DMS53 treated with DMSO at 0.1 percent for 48 hours (cell line): ENCODE data around the gene TMEM200C.
"Not testable (repeated sequence)": the region's sequence is repeated elsewhere in the genome, so short reads cannot be mapped to it uniquely, and the experiment has no call there.

Experiments used
- DNase-seq: peaks from one replicate; lab custom pipeline; 2025; ENCODE audit not compliant: unreplicated experiment; lab: John Stamatoyannopoulos, UW

TMEM200C gene

GRCh38 chr18:5892823-5893431, 2.4 kb downstream of the TMEM200C start:
- no peak for DNase-seq

DNA sequence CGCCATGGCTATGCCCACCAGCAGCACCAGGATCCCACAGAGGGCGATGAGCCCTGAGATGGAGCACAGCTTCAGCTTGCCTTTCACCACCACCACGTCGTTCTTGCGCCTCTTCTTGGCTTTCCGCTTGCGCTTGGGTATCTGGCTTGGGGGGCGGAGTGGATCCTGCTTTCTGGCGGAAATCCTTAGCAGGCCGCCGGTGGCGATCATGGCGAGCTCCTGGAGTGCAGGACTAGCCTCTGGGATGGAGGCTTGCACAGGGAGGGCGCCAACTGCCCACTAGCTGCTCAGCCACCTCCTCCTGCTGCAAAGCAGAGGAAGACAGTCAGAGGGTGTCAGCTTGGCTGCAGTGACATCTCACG, 3.5 kb downstream of the TMEM200C start:
- DNase-seq, result no peak

DNA sequence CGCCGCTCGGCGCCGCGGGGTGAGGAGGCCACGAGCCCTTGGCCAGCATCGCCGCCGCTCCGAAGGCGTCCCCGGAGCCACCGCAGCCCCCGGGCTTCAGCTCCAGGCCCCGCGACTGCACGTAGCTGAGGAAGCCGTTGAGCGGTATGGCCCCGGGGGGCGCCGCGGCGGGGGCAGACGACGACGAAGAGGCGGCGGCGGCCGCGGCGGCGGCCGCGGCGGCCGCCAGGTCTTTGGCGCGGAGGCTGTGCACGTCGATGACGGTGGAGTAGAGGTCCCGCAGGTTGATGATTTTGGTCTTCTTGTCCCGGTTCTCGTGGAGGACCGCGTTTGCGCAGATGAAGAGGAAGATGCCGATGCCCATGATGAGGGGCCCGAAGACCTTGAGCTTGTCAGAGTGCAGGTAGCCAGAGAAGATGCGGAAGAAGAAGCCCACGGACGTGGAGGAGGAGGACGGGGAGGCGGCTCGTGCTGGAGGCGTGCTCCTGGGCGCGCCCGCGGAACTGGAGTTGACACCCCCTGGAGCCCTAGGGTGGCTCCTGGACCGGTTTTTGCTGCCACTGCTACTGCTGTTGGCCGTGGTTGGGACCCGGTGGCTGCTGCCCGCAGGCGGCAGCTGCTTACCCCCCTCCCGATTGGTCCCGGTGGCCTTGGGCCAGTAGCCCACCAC, 4.0 kb downstream of the TMEM200C start:
- no peak for DNase-seq

DNA sequence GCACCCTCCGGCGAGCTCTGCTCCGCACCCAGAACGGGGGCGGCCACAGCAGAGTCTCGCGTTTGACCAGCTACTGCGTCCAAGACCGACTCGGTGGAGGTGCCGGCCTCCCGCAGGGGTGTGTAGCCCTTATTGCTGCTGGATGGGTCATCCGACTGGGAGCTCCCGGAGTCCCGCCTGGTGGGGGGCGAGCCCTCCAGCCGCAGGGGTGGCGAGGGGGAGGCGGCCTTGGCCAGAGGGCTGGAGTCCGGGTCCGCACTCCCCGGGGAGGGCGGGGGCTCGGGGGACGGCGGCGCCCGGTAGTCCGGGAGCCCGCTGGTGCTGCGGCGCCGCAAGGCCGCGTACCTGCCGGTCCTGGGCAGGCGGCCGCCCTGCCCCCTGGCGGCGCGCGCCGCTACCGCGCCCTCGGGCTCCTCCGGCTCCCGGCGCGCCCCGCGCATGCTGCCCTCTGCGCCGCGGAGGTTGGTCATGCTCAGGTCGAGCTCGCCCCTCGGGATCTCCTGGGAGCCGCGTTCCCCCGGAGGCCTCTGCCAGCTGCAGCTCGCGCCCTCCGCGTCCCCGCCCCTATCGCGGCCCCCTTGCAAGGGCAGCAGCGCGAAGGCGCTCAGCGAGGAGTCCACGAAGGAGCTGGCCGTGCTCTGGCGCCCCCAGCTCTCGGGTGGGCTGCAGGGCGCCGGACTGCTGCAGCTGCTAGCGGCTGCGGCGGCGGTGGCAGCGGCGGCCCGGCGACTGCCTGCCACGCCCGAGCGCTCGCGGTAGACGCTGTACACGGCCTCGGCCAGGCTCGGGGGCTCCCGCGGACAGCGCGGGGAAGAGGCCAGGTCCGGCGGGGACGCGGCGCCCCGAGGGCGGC, 4.8 kb downstream of the TMEM200C start:
- DNase-seq, result peak; percentile 86

- no peak for DNase-seq
These were observed 10.0 kb downstream of the TMEM200C start for GRCh38 chr18:5885361-5885760.

DNA sequence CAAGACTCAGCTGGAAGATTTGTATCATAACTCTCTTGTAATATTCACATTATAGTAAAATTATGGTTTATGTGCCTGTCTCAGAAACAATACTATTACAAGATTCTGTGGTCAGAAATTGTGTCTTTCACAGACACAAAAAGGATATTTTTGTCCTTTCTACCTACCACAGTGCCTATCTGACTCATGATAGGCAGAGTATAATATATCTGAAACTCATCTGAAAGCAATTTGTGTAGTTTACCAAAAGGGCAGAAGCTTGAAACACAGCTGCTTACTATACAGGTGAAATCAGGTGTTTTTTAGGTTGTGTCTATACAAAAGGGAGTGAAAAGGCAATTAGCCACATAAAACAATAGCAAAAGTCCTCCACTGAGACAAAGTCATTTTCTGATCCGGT, 10.9 kb downstream of the TMEM200C start:
- DNase-seq, result no peak

- DNase-seq, result peak; percentile 74
These were observed 15.8 kb downstream of the TMEM200C start for GRCh38 chr18:5879479-5879882.

DNA sequence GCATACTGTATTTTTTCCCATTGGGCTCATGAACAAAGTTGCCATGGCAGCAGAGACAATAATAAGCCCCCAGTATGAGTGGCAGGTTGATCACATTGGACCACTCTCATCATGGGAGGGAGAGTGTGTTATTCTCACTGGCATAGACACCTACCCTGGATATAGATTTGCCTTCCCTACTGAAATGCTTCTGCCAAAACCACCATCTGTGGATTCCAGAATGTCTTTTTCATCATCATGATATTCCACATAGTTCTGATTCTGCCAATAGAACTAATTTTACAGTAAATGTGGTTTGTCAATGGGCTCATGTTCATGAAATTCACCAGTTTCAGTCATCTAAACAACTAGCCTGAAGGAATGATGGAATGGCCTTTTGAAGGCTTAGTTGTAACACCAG, 18.4 kb downstream of the TMEM200C start:
- no peak for DNase-seq

DNA sequence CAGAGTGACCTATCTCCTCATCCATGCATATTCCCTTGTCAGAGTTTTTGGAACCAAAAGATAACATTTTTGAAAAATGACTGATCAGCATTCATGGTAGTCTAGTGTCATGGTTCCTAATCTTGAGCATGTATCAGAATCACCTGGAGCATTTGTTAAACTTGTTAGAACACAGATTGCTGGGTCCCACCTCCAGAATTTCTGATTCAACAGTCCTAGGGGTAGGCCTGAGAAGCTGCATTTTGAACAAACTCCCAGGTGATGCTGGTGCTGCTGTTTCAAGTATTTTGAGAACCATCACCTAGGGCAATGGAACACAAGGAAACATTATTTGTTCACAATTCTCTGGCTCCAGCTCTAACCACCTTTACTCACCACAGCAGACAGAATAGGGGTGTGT, 21.0 kb downstream of the TMEM200C start:
- DNase-seq, result no peak

- DNase-seq, result no peak
These were observed 22.4 kb downstream of the TMEM200C start for GRCh38 chr18:5872886-5873285.

GRCh38 chr18:5871426-5871825, 23.9 kb downstream of the TMEM200C start:
- no peak for DNase-seq

DNA sequence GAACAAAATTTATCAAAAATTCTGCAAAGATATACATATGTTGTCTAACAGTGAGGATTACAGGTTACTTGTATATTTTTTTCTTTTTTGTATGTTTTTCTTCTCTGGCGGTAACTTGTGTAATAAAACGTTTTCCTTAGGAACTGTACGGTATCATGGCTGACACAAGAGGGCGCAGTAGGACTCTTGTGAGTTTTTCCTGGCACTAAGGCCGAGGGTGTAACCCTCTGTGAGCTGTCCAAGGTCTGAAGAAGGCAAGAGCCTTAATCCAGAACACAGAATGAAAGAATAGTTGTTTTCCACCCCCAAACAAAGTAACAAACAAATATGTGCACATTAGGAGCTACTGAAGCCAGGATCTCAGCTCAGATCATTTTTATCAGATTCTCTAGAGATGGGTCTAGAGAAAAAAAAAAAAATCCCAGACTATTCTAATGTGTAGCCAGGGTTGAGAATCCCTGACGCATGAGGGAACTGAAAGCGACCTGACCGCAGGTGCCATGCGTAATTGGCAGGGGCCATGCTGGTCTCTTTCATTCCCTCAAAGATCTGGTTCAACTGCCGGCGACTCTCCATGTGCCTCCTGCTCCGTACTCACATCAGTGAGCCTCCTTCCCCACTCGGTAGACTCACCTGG, 27.0 kb downstream of the TMEM200C start:
- peak; percentile 91 for DNase-seq

- DNase-seq, result no peak
These were observed 29.8 kb downstream of the TMEM200C start for GRCh38 chr18:5865521-5865920.

- DNase-seq, result not testable (repeated sequence)
These were observed 33.2 kb downstream of the TMEM200C start for GRCh38 chr18:5862127-5862526.

GRCh38 chr18:5857180-5857579, 38.1 kb downstream of the TMEM200C start:
- DNase-seq, result no peak

DNA sequence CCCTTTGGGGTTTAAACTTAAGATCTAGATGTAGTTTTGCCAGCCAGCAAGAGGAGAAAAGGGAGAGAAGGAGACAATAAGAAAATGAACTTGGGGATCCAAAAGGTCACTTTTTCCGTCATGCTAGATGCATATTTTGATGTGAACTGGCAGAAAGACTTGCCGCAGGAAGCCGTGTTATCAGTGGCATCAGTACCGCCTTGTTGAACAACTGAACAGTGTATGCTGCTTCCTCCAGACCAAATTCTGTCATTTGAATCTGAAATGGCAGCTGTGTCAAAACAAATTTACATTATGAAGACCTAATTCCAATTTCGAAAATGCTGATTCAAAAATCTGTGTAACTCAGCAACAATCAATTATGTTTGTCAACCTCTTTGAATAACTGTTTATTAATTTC, 42.1 kb downstream of the TMEM200C start:
- no peak for DNase-seq

DNA sequence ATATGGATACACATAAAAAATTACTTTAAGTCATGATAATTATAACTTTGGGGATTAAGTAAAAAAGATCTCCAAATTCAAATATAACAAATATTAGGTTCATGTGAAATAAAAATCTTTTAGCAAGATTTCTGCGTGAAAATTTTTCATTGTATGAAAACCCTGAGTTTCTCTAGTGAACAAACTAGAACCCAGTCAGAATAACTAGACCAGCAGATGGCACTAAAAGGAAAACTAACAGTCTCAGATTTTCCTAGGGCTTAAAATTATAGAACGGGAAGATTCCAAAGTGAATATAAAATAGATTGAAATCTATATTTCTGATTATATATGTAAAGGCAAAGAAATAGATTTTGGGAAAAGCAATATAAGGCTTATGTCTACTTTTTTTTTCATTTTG, 43.3 kb downstream of the TMEM200C start:
- peak; percentile 11 for DNase-seq

- DNase-seq, result no peak
These were observed 52.7 kb downstream of the TMEM200C start for GRCh38 chr18:5842653-5843052.

DNA sequence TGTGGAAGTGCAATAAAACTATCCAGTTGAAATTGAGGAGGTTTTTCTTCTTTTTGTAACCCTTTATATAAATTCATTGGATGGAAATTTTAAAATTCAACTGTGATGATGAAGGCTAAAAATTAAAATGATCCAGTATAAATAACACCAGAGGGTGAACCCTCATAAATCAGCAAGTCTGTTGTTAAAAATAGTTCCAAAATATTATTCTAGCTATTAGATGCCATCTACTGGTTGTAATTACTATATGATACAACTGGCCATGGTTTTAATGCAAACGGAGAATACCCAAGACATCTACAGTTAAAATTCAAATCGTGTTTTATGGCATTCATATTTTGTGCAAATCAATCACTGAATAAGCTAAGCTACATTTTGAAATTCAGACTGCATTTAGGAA, 53.8 kb downstream of the TMEM200C start:
- peak; percentile 48 for DNase-seq

DNA sequence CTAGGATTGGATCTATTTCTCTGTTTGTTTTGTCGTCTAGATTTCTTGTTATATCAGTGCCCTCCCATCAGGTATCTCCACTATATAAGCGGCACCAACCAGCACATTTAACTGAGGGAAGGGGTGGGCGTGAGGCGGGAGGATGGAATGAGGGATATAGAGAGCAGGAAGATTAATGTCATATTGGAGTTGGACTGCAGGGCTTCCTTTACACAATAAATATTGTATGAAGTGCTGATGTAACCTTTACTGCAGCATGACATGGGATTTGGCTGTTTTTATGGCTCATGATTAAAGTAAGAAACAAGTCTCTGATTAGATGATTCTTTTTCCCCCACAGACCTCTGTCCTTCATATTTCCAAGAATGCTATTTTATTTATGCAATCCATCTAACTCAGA, 54.8 kb downstream of the TMEM200C start:
- no peak for DNase-seq

GRCh38 chr18:5840025-5840424, 55.3 kb downstream of the TMEM200C start:
- no peak for DNase-seq

DNA sequence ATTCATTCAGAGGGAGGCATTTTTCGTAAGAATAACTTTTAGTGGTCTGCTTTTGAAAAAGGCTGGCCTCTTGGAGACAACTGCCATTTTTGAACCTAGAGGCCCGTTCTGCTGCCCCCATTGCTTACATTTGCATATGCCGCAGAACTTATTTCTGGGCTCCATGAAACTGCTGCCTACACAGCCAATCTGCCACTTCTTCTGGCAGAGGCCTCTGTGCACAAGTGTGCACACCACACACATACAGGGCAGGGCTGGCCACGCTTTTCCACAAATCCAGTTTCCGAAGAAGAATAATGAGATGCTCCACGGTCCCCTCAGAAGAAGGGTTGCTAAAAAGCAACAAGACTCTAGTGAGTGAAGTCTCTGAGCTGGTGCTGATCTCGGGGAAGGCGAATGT, 56.2 kb downstream of the TMEM200C start:
- DNase-seq, result no peak
